HS-27A (cell line): ENCODE results near the gene RIPPLY3.
"Not testable (repeated sequence)": the region's sequence is repeated elsewhere in the genome, so short reads cannot be mapped to it uniquely, and the experiment has no call there.

Experiments
- DNase-seq: peaks from one replicate; pipeline ENCODE4 v3.0.0-alpha.2; 2012; ENCODE audit warnings: low read depth, missing footprints

Gene RIPPLY3

DNA sequence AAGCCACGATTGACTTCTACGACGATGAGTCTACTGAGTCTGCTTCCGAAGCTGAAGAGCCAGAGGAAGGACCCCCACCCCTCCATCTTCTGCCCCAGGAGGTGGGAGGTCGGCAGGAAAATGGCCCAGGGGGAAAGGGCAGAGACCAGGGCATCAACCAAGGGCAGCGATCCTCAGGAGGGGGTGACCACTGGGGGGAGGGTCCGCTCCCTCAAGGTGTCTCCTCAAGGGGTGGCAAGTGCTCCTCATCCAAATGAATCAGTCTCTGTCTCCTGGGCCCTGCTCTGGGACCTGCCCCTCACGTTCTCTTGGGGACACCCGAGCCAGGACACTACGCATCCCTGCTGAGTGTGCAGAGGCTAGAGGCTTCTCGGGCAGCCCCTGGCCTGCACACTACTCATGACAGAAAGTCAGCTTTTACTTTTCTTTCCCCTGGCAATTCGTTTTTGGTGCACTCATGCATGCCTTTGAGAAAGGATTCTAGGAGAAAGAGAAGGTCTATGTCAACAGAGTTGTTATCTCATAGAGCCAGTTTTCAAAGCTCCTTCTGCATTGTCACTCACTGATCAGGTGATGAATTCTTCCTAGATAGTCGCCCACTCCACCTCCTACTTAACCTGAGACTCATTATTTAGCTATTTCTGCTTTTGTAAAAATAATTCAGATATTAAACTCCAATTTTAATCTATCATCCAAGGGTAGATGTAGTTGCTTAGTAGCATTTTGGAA is 11.6 kb downstream of the RIPPLY3 start:
- DNase-seq, result no peak

DNA sequence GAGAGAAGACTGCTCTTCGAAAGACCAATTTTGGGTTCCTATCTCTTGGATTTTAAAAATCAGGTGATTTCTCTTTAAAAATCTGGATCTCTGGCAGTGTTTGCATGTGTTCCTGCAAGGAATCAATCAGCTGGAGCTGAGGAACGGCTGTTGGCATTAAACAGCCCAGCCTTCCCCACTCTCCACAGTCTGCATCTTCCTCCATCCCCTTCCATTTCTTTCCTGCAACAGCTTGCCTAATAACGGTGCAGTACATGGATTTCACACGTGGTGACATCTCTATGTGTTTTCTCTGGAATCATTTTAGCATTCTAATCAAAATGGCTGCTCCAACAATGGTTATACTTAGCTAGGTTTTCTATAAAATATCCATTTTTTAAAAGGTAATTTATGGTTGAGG is 20.0 kb downstream of the RIPPLY3 start:
- no peak for DNase-seq

DNA sequence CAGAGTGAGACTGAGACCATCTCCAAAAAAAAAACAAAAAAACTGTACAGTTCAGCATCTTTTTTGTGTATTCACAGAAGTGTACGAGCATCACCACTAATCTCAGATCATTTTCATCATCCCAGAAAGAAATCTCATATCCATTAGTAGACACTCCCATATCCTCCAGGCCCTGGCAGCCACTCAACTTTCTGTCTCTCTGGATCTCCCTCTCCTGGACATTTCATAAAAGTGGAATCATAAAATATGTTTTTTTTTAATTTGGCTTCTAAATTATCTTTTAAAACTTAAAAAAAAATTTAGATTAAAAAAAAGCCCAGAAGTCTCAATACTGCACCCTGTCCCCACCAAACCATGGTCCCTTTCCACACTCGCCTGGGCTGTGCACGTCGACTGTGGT is 22.1 kb downstream of the RIPPLY3 start:
- no peak for DNase-seq

DNA sequence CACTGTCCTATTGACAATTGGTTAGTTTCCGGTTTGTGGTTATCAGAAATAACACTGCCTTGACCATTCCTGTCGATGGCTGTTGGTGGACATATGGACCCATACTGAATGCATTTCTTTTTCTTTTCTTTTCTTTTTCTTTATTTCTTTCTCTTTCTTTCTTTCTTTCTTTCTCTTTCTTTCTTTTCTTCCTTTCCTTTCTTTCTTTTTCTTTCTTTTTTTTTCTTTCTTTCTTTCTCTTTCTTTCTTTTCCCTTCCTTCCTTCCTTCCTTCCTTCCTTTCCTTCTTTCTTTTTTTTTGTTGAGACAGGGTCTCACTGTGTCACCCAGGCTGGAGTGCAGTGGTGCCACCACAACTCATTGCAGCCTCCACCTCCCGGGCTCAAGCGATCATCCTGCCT is 24.4 kb downstream of the RIPPLY3 start:
- no peak for DNase-seq

DNA sequence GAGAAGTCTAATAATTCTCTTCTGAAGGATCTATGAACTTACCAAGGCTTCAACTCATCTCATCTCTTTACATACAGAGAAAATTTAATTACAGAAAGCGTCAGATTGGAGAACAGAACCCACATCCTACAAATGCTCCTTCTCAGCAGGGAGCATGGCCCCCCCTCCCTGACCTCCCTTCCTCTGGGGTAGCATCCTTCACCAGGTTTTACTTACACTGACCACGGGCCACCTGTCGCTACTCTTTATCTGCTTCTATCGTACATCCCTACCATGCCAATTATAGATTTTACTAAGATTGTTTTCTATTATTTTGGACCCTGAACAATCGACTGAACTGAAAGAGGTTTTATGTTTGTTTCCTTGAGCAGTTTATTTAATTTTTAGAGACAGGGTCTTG is 25.8 kb downstream of the RIPPLY3 start:
- no peak for DNase-seq

DNA sequence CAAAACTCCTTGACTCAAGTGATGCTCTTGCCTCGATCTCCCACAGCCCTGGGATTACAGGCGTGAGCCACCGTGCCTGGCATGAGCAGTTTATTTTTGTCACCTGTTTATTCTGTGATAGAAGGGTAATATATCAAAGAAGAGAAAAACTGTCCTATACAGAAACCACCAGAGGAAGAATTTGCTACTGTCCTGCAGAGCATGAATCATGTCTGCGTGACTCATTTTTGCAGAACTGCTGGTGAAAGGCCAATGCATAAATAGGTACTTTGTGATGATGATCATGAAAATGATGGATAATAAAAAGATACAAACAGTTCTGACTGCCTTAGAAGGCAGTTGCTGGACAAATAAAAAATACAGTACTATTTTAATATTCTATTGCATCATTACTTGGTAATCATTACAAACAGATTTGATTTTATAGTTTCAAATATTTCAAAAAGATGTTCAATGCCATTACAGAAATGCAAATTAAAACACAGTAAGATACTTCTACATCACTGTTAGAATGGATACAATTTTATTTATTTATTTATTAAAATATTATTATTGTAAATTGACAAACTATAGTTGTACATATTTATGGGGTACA is 26.5 kb downstream of the RIPPLY3 start:
- DNase-seq, result no peak

DNA sequence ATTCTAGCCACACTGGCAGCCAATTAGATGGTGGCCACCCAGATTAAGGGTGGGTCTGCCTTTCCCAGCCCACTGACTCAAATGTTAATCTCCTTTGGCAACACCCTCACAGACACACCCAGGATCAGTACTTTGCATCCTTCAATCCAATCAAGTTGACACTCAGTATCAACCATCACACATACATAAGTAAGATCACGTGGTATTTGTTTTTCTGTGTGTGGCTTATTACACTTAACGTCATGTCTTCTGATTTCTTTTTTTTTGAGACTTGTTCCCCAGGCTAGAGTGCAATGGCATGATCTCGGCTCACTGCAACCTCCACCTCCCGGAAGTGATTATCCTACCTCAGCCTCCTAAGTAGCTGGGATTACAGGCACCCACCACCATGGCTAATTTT is 27.9 kb downstream of the RIPPLY3 start:
- not testable (repeated sequence) for DNase-seq

DNA sequence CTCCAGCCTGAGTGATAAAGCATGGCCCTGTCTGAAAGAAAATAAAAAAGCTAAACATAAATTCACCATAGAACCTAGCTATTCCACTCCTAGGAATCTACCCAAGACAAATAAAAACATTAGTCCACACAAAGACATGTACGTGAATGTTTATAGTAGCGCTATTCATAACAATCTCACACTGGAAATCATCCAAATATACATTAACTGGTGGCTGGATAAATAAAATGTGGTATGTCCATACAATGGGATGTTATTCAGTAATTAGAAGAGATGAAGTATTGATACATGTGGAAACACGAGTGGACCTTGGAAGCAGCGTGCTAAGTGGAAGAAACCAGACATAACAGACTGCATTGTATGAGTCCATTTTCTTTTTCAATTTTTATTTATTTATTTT is 29.7 kb downstream of the RIPPLY3 start:
- DNase-seq, result no peak

DNA sequence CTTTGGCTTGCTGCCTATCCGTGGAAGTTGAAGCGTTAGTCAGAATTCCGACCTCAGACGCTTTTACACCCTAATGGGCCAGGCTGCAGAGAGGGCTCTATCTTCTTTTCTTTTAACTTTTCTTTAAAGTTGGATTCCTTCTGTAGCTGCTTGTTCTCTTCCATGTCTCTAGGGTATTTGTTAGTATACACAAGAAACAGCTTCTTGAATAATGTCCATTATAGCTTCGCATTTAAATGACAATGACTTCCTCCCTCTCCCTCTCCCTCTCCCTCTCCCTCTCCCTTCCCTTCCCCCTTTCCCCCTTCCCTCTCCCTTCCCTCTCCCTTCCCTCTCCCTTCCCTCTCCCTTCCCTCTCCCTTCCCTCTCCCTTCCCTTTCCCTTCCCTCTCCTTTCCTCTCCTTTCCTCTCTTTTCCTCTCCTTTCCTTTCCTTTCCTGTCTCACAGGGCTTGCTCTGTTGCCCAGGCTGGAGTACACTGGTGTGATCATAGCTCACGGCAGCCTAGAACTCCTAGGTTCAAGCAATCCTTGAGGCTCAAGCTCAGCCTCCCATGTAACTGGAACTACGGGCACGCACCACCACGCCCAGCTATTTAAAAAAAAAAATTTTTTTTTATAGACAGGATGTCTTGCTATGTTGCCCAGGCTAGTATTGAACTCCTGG is 33.0 kb downstream of the RIPPLY3 start:
- DNase-seq, result no peak

DNA sequence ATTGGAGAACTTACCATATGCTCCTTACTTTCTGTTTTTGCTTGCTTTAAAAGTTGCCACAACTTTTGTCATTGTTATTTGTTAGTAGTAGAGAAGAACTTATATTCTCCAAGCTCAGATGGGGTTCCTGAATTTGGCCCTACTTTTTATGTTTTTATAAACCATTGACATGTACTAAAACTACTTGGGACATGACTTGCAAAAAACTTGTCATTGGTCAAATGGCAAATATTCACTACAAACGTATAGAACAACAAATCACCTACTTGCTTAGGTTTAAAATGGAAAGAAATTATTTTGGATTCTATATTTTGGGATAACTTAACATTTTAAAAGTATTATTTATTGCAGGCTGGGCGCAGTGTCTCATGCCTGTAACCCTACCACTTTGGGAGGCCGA is 33.7 kb downstream of the RIPPLY3 start:
- DNase-seq, result no peak

DNA sequence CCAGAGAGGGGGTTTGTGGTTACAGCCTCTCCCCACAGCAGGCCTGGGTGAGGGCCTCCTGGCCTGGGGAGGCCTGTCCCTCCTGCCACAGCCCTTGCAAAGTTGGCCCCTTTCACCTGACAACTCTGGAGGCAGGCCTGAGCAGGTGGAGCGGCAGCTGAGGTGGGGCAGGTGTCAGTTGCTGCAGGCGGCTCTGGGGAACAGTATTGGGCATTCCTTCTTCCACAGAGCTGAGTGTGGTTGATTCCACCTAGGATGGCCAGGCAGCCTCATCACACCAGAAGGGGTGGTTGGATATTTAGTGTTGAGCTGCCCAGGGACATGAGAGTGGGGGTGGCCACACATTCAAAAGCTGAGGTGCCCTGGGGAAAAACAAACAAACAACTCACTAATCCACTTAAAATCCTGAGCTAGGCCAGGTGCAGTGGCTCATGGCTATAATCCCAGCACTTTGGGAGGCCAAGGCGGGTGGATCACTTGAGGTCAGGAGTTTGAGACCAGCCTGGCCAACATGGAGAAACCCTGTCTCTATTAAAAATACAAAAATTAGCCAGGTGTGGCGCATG is 35.3 kb downstream of the RIPPLY3 start:
- DNase-seq, result no peak

DNA sequence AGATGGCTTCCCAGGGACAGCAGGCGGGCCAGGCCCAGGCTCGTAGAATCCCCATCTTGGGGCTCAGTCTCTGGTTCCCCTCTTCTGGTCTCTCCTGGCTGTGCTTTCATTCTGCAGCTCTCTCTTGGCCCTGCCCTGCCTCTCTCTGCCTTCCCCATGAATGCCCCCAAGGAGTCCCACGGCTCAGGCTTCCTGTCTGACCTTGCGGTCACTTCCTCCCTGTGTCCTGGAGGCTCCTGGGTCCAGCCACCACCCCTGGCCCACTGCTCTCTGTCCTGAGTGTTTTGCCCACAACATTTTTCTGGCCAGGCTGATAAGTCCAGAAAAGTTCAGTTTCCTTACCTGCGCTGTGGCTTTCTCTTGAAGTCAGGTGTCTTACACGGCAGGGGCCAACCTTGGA is 37.3 kb downstream of the RIPPLY3 start:
- no peak for DNase-seq

DNA sequence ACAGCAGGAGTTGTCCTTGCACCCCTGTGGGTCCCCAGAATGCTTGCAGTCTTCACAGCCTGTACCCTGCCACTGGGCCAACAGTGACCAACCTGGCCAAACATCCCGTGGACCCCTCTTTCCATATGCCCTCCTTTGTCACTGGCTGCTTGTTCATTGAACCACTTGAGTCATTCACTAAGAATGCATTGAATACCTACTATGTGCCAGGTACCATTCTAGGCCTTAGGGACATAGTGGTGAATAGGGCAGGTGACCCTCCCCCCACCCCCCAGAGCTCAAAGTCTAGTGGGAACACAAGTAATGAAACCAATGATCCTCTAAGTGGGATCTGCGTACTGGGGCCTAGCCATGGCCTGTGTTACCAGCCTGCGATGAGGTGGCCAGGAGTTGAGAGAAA is 38.1 kb downstream of the RIPPLY3 start:
- no peak for DNase-seq

DNA sequence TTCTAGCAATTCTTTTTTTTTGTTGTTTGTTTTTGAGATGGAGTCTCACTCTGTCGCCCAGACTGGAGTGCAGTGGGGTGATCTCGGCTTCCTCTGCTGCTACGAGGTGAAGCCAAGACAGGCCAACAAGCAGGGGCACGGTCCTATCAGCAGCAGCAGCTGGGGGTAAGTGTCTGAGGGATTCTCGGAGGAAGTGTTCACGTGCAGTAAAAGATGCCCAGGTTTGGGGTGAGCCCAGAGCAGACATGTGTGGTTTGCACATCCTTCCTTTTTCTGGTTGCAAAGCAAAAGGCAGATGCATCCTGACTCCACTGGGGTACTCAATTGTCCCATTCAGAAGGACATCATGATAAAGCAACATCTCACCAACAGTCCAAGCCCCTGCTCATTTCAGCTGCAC is 38.6 kb downstream of the RIPPLY3 start:
- DNase-seq, result no peak

DNA sequence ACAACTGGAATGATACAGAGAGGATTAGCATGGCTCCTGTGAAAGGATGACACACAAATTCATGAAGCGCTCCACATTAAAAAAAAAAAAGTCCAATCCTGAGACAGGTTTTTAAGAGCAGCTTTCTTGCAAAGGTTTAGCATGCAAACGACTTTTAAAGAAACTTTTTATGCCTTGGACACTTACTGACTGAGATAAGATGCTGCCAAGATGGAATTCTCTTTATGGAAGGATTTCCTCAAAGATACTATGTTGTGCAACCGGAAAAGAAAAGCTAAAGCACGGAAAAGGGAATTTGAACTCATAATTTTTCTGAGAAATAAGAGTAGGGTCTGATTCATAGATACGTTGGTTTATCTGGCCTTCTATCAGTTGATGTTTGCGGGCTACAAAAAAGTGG is 39.1 kb downstream of the RIPPLY3 start:
- no peak for DNase-seq

DNA sequence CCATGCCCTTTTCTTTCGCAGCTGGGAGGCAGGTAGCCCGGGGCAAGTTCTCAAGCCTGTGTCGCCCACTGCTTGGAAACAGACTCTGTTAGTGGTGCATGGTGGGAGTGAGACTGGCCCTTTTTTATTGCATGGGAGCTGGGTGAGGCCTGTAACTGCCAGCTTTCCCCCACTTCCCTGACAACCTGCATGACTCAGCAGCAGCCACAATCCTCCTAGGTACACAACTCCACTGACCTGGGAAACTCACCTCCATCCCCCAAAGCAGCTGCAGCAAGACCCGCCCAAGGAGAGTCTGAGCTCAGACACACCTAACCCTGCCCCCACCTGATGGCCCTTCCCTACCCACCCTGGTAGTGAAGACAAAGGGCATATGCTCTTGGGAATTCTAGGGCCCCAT is 40.6 kb downstream of the RIPPLY3 start:
- no peak for DNase-seq

DNA sequence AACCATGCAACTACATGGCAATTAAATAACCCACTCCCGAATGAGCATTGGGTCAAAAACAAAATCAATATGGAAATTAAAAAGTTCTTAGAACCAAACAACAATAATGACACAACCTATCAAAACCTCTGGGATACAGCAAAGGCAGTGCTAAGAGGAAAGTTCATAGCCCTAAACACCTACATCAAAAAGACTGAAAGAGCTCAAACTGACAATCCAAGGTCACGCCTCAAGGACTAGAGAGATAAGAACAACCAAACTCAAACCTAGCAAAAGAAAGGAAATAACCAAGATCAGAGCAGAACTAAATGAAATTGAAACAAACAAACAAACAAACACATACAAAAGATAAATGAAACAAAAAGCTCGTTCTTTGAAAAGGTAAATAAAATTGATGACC is 43.2 kb downstream of the RIPPLY3 start:
- not testable (repeated sequence) for DNase-seq

DNA sequence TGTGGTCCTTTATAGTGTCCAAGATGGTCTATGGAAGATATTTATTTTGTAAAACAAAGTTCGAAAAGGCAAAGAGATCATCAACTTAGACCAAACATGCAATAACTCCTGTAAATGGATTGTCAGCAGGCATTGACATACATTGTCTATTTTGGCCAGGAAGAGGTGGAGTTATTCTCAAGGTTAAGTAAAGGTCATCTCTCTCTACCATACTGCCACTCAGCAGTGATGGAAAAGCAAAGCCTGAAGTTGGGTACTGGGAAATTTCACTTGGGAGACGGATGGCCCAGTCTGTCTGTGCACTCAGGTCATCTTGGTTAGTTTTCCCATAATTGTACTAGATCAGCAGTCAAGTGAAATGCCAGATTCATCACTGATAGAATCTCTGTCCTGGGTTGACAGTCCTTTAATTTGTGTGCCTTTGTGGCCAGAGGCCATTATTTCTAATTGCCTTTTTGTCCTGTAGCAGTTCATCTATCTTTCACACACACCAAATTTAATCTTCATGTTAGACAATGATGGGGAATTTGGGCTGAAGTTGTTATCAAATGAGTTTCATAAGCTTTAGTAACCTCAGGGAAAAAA is 48.9 kb downstream of the RIPPLY3 start:
- DNase-seq, result no peak

DNA sequence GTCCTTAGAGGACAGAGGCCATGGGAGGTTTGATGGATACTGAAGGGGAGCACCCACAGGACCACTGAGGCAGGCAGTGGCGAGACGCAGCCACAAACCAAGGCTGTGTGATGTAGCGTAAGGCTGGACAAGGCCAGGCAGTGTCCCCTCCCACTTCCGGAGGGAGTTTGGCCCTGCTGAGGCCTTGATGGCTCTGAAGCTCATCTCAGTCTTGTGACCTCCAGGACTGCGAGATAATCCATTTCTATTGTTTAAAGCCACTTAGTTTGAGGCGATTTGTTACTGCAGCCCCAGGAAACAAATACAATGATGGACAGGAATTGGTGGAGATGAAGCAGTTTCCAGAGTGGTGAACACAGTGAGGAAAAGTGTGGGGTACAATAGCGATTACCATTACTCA is 51.1 kb downstream of the RIPPLY3 start:
- no peak for DNase-seq

DNA sequence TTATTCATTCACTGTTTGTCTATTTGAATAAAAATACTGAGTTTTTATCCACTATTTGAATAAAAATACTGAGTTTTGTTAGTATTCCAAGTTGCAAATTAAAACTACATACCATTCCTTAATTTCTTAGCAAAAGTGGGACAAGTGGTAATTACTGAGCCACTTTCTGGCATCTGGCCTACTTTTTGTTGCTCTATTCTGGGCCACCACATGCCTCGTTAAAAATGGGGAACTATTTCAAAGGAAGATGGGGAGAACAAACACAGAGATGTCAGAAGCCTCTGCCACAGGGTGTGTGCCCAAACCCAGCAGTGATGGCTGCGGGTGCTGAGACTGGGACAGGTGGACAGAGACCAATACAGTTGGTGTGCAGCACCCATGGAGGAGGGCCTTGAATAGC is 51.8 kb downstream of the RIPPLY3 start:
- no peak for DNase-seq

DNA sequence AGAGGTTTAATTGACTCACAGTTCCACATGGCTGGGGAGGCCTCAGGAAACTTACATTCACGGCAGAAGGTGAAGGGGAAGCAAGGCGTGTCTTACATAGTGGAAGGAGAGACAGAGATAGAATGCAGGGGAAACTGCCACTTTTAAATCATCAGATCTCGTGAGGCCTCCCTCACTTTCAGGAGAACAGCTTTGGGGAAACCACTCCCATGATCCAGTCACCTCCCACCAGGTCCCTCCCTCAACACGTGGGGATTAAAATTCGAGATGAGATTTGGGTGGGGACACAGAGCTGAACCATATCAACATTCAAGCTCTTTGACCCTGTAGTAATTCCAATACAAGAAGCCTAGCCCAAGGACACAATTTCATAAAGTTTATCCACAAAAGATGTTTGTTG is 52.7 kb downstream of the RIPPLY3 start:
- no peak for DNase-seq

DNA sequence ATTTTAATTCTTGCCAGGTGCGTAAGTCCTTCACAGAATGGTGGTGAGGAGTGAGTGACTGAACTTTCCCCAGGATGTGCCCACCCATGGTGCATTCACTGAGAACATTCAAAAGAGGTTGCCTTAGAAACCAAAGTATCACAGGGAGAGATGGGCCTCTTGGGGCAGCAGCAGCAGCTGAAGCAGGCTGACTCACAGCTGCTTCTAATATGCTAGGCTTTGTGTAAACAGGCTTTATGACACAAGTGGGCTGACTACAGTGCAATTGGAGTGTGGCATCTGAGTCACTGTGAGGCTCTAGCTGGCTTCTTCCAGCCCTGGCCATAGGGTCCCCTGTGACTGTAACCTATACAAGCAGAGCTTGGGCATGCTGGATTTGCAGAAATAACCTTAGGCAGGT is 53.8 kb downstream of the RIPPLY3 start:
- peak; percentile 75 for DNase-seq
